ENCODE data around the gene NAALAD2.
"Not testable (repeated sequence)": the region's sequence is repeated elsewhere in the genome, so short reads cannot be mapped to it uniquely, and the experiment has no call there.

- TF ChIP-seq CTCF (conservative IDR thresholded peaks at IDR 0.05 in 1 of 2, IDR thresholded peaks at IDR 0.05 in 1 of 2; ENCODE audit: low read depth in 1 of 2, low read length in 2 of 2); EZH2 (IDR thresholded peaks at IDR 0.05; ENCODE audit: low read length, missing control alignments): not testable (repeated sequence)
Observed at GRCh38 chr11:90095230-90095924, 39.1 kb upstream of the NAALAD2 start.
